Activated CD4-positive, CD25-positive, alpha-beta regulatory T cell (primary cell): ENCODE results near the gene SGMS1.

Source experiments
- DNase-seq, 4 experiments: peaks; one replicate each; lab custom pipeline; 2025; lab: John Stamatoyannopoulos, UW

The SGMS1 gene

GRCh38 chr10:50636618-50637579, 13.1 kb upstream of the SGMS1 start:
- DNase-seq, result no peak

GRCh38 chr10:50635286-50635685, 11.5 kb upstream of the SGMS1 start:
- no peak for DNase-seq

DNA sequence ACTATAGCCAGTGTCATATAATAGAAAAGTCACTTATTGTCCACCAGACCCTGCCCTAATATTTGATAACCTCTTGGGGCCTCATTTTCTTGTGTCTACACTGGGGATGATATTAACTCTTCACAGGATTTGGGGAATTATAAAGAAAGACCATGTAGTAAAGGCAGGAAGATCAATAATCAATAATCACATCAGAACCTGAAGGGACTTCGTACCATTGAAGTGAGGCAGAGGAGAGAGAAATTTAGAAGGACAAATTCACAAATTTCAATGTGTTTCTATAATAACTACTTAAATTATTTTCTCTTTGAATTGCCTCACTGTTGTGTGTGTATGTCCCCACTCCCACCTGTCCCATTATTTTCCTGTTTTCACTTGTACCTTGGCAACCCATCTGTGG, 10.7 kb upstream of the SGMS1 start:
- DNase-seq, result no peak

- DNase-seq, result no peak
Observed at GRCh38 chr10:50631052-50631451, 7.3 kb upstream of the SGMS1 start.

DNA sequence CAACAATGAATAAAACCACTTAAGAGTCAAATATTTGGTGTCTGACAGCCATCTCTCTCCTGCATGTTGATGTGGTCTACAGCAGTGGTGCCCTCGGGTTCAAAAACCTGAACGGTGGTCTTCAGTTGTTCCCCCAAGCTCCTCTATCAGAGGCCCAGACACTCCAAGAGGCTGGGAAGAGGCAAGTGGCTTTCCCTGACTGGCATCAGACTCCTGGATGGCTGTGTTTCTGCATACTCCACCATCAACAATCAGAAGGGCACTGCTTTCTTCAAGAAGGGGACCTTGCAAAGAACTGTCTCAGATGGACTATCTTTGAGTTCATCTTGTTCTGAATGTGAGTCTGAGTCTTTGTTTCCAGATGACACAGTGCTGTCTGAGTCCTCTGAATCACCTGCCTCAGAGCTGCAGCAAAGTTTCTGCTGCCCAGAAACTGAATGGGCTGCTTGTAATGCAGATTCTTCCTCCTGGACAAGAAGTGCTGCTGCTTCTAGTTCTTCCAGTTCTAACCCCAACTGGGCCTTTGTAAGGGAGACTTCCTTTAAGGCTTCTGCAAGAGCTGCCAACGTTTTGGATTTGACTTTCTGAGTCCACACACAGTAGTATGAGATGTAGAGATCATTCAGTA, 5.9 kb upstream of the SGMS1 start:
- DNase-seq, result no peak

DNA sequence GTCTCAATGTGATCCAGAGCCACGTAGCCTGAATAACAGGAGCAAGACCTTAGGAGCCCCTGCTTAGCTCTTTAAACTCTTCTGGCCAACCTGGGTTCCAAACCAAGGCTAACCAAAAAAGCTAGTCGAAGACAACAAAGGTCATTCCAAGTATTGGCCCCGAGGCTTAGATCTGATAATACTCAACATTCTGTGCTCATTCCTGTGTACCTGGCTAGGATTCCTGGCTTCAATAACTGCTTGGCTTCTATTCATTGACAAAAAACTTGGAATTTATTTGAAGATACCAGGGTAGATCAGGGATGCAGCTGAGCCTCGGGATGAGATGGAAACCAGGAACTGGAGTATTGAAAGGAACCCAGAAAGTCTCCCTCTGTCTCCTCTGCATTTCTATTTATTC, 4.1 kb upstream of the SGMS1 start:
- DNase-seq, result no peak

GRCh38 chr10:50627443-50627842, 3.7 kb upstream of the SGMS1 start:
- DNase-seq, result no peak

DNA sequence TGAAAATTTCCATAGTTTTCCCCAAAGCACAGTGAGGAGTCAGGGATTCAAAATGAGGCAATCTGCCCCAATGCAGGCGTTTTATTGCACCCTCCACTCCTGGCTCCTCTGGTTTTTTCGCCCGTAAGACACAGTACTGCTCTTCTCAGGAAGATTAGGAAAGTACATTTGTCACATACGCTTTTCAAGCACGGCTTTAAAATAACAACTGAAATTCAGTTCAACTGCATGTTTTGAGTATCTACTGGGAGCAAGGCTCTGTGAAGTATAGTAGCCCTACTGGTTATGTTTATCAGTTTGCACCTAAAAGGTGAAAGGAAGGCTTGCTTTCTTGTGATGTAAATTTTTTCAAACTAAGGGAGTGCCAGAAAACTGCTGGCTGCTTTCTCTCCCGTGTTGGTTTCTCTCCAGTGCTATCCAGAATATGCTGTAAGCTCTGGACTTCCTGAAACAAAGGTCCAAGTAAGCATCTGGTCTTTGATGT, 1.9 kb upstream of the SGMS1 start:
- no peak for DNase-seq

DNA sequence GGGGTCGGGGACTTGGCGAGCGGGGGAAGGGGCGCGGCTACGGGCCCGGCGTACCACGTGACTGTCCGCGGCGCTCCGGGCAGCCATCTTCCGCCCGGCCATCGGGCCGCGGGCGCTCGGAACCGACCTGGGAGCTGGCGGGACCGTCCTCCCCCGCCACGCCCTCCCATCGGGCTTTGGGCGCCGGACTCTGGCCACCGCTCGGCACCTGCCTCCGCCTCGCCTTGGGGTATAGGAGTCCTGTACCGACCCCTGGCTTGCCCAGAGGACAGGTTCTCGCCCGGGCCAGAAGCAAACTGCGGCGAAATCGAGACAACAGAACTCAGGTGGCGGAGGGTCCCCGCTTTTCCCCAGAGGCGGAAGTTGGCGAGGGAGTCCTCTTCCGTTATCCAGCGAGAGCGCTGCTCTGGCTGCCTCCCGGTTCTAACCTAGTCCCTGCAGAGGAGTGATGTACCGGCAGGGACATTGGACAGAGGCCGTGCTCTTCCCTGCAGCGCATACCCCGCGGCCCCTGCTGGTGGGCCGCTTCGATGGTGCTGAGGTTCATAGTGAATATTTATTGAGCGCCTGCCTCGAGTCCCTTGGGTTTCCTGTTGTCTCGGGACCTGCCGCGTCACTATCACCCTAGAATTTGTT, 1.2 kb upstream of the SGMS1 start:
- peak; percentile 33 to 58 (median 38) for DNase-seq

DNA sequence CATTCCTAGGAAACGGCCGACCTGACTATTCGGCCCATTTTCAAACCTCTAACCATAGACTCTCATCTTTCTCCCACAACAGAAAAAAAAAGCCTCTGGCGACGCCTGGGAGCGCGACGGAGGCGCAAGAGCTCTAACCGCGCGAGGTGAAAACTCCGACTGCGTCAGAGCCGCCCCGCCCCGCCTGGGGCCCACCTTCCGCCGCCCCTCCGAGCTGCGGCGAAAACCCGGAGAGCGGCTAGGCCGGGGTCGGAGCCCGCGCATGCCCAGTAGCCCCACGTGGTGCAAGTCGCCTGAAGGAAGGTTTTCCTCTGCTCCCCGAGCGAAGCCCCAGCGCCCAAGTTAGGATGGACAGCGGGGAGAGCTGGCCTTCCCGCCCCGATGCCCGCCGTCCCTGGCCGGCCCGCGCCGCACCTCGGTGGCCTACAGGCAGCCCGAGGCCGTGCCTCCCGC, 683 bp upstream of the SGMS1 start:
- DNase-seq, result peak; percentile 89 to 95 (median 94)

- DNase-seq, result peak in 2 of 4 experiments; percentile 12 to 34
Observed at GRCh38 chr10:50622706-50623662, 772 bp downstream of the SGMS1 start.

DNA sequence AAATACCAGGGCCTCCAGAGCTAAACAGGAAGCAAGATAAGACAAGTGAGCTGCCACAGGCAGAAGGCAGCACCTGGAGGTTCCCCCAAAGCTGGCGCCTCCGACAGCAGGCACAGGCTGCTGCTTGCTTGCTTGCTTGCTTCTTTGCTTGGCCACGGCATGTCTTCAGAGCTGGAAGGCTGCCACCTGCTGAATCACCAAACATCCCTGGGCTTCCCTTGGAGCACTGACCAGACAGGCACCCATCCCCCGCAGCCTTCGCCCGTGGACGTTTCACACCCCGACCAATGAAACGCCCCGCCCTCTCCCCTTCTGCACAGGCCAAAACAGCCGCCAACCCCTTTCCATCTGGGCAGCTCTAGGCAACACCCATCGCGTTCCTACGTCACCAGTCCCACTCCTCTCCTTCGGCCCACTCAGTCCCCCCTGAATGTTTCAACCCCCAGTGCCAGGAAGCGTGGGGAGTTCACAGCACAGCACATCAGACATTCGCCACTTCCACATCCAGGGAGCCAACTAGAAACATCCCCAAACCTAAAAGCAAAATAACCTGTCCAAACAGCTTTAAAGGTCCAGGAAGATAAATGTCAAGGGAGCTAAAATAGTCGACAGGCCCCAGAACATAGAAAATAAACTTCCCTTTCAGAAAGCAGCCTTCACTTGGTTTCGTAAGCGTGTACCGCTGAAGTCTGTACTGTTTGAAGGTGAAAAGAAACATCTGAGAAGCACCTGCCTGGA, 1.6 kb downstream of the SGMS1 start:
- DNase-seq, result peak in 3 of 4 experiments; percentile 13 to 36 (median 34)

DNA sequence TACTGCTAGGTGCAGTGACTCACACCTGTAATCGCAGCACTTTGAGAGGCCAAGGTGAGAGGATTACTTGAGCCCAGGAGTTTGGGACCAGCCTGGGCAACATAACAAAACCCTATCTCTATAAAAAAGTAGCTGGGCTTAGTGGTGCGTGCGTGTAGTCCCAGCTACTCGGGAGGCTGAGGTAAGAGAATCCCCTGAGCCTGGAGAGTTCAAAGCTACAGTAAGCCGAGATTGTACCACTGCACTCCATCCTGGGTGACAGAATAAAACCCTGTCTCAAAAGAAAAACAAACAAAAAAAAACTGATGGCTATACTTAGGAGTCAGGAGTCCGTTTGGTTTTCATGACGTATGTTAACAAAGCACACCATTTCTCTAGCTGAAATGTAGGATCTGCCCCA, 2.9 kb downstream of the SGMS1 start:
- DNase-seq, result no peak

GRCh38 chr10:50619882-50620281, 3.9 kb downstream of the SGMS1 start:
- no peak for DNase-seq

DNA sequence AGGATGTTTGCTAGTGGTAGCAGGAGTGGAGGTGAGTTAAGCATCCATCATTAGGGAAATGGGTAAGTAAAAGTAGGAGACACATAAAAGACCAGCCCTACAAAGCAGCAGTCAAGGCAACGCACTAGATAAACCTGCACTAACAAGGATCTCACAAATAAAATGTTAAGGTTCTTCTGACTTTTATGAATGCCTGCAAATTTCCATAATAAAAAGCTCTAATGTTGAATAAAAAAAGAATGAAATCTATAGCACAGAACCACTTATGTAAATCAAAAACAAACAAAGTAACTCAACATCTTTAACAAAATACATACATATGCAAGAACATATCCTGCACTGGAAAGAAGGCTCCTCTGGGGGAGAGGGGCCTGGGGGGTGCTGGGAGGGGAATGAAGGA, 4.6 kb downstream of the SGMS1 start:
- no peak for DNase-seq

GRCh38 chr10:50618624-50619023, 5.1 kb downstream of the SGMS1 start:
- no peak for DNase-seq

DNA sequence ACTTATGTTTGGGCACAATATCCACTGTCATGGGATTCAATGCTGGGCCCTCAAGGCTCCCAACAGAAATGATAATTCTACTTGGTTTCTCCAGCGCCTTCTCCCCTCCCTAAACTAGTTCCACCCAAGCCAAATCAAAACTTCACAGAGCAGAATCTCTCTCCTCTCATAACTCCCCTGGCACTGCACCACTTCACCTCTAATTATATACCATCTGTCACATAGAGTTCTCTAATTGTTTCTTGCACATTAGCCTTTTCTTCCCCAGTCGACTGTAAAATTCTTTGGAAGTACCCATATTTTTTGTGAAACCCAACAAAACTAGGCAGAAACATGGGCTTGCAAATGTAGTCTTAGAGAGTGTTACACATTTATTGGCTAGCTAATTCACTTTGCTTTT, 8.1 kb downstream of the SGMS1 start:
- DNase-seq, result no peak

DNA sequence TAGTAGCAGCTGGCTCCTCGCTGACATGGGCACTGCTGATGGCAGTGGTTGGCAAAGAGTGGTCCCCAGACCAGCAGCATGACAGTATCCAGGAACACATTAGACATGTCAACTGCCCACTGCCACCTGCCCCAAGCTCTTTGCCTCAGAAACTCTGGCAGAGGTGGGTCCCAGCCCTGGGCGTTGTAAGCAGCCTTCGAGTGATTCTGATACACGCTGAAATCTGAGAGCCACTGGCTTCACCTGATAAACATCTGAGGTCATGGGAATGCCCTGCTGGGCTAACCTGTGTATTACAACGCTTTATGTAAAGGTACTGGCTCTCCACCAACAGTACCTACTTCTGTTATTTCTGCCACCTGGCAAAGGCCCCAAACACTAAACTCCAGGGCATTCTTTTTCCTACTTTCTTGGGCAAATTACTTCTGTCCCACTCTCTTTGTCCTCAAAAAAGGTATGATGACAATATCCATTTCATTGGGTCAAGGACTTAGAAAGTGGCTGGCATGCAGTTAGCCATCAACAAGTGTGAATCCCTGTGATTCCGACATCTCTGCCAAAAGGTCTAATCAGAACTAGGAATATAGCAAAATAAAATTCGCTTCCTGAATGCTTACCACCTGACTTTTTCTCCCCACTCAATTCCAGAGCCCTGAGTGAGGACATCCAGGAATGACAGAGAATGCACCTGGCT, 9.2 kb downstream of the SGMS1 start:
- no peak for DNase-seq

- DNase-seq, result no peak
Observed at GRCh38 chr10:50613726-50614443, 9.9 kb downstream of the SGMS1 start.
